WERI-Rb-1 (cell line): ENCODE data around the gene SH3BP5L.

Experiments
- DNase-seq: peaks from one replicate; pipeline ENCODE4 v3.0.0-alpha.2; 2020
- H3K27ac ChIP-seq: fragments of 250-450 bp; sonication (Bioruptor Pico); 2 replicates; pipeline ENCODE4 v1.5.1; 2020; ENCODE audit warnings: mild to moderate bottlenecking, moderate library complexity
- H3K27me3 ChIP-seq: fragments of 250-450 bp; sonication (Bioruptor Pico); 2 replicates; pipeline ENCODE4 v1.5.1; 2021; ENCODE audit warnings: mild to moderate bottlenecking, low read depth, moderate library complexity; ENCODE audit not compliant: insufficient read depth, severe bottlenecking
- H3K36me3 ChIP-seq: fragments of 250-450 bp; sonication (Bioruptor Pico); 2 replicates; pipeline ENCODE4 v1.5.1; 2020; ENCODE audit warnings: mild to moderate bottlenecking, moderate library complexity
- H3K4me3 ChIP-seq: 2 replicates; pipeline ENCODE4 v1.5.1; 2011; ENCODE audit warnings: low read depth, mild to moderate bottlenecking, control low read depth, low read length
- H3K9me3 ChIP-seq: fragments of 250-450 bp; sonication (Bioruptor Pico); 2 replicates; pipeline ENCODE4 v1.5.1; 2021; ENCODE audit warnings: mild to moderate bottlenecking, moderate library complexity; ENCODE audit not compliant: severe bottlenecking
- TF ChIP-seq, protein P1 (sequence below): IDR thresholded peaks from 2 replicates; pipeline ENCODE4 v1.5.1; 2011; ENCODE audit warnings: low read depth, mild to moderate bottlenecking, control low read depth, inconsistent platforms, low read length

Gene SH3BP5L

DNA sequence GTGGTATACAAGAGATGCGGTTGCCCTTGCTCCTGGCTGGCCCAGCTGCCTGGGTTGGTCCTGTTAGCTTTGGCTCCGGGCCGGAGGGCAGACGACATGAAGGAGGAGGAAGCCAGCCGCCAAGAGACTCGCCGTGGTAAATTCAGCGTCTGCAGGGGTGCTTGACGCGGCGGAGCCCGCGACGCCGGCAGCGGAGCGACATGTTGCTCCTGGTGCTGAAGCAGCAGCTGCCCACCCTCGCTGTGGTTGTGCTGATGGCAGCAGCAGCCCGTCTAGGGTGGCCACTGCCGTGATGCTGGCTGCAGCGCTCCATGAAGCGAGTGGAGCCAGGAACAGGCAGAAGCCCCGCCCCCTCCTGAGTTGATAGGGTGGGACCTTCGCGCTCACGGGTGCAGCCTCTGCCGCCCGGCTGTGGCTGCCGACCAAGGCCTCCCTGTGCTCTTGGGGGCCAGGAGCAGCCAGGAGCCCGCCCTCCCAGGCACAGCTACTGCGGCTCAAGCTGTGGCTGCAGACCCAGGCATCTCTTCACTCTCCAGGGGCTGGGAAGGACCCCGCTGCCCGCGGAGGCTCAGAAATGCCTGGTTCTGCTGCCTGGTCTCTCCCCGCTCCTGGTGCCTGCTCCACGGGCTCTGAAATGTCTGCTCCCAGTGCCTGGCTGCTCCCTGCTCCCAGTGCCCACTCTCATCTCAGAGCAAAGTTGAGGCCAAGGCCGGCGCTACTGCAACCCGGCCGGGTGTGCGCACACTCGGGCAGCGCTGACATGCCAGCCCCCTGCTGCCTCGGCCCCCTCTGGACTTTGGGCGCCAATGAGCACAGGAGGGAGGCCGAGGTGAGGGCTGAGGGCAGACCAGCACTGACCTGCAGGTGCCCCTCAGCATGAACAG is 37.5 kb upstream of the SH3BP5L start:
- Histone ChIP-seq H3K36me3 (no peaks in the 10 kb centered on the region), H3K9me3 (no peaks in the 10 kb centered on the region), H3K27me3 (no peaks in the 10 kb centered on the region), H3K4me3 (peak overlapping the region; percentile 62), H3K27ac (peak overlapping the region; percentile 51)
- TF ChIP-seq, protein P1, sequence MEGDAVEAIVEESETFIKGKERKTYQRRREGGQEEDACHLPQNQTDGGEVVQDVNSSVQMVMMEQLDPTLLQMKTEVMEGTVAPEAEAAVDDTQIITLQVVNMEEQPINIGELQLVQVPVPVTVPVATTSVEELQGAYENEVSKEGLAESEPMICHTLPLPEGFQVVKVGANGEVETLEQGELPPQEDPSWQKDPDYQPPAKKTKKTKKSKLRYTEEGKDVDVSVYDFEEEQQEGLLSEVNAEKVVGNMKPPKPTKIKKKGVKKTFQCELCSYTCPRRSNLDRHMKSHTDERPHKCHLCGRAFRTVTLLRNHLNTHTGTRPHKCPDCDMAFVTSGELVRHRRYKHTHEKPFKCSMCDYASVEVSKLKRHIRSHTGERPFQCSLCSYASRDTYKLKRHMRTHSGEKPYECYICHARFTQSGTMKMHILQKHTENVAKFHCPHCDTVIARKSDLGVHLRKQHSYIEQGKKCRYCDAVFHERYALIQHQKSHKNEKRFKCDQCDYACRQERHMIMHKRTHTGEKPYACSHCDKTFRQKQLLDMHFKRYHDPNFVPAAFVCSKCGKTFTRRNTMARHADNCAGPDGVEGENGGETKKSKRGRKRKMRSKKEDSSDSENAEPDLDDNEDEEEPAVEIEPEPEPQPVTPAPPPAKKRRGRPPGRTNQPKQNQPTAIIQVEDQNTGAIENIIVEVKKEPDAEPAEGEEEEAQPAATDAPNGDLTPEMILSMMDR: no peak
- DNase-seq: peak; percentile 96

DNA sequence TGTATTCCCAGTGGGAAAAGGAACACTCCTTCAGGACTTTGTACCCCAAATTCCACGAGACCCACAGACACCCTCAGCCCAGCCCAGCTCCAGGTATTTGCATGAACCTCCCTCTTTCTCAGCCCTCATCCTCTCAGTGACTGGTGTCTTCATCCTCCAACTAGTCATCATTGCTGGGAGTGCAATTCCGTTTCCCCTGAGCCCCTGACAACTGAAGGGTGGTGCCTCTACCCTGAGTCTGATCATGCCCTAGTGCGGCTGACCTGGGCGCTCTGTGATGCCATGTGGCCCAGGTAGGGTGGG is 36.9 kb upstream of the SH3BP5L start:
- no peak for DNase-seq
- Histone ChIP-seq H3K27me3 (no peaks in the 10 kb centered on the region), H3K27ac (0 out of 2 replicates have a peak overlapping the region, but pooled peaks have one; percentile 51), H3K9me3 (no peaks in the 10 kb centered on the region), H3K4me3 (peak overlapping the region; percentile 62), H3K36me3 (no peaks in the 10 kb centered on the region)
- TF ChIP-seq, protein P1: no peak

DNA sequence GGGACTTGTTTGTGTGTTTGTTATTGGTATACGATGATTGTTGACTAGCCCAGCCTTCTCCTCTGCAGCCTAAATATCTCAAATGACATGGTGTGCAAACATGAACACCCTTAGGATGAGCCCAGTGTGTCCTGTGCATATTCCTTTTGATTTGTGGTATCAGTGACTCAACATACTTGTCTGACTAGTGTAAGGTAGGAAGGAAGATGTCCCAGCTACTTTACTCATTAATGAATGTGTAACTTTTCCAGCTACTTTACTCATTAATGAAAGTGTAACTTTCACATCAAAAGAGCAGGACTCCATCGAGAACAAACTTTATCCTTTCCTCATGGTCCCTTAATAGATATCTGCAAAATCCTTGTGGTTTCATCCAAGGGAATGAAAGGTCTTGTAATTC is 35.9 kb upstream of the SH3BP5L start:
- Histone ChIP-seq H3K9me3 (no peaks in the 10 kb centered on the region), H3K27ac (no peak overlapping the region), H3K27me3 (no peaks in the 10 kb centered on the region), H3K36me3 (no peaks in the 10 kb centered on the region; the same call in 1 of the 2 replicates), H3K4me3 (no peak overlapping the region)
- TF ChIP-seq, protein P1: no peak
- no peak for DNase-seq

DNA sequence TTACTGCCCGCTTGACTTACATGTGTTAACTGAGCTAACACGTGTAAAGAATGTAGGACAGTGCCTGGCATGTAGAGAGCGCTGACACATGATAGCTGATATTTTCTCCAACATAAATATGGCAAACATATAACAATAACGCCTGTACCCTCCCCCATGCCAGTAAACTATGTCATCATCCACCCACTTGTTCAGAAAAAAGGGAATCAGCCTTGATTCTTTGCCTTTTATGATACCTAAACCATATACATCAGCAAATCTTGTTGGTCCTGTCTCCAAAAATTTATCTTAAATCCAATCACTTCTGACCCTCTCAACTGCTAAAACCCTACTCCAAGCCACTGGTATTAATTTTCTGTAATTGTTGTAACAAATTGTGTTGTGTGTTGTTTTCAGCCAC is 34.3 kb upstream of the SH3BP5L start:
- TF ChIP-seq, protein P1: no peak

DNA sequence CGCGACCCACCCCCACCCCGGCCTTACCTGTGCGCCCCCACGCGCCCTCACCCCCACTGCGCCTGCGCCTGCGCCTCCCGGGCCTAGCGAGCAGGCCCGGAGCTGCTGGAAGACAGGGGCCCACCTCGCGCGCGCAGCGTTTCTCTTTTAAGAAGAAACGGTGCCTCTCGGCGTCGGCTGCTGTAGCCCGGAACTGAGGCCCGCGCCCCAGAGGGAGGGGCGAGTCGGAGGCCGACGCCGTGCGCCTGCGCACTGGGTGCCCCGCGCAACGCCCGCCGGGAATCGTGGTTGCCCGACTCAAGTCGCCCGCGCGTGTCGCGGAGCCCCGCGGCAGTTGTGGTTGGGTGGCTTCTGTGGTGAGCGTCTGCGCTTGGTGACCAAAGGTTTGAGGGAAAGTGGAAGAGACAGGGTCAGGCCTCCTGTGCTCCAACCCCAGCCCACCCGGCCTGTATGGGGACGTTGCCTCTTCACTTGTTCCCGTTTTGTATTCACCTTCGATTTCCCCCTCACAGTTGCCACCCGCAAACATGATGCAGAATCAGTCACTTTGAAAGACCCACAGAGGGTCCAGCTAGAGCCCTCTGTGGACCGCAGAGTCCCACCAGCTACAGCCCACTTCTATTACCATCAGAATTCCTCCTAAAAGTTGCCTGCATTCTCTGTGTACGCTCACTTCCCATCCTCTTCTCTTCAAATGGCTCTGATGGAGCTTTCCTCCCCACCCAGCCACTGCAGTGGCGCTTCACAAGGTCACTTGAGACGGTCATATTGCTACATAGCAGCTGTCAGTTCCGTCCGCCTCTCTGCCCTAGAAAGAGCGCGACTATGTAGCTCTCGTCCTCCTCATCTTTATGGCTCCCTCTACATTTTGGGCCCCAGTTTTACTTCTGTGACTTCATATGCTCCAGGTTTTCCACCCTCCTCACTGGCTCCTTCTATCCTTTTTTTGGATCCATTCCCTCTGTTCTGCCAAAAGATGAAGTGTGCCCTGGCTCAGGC is 33.5 kb upstream of the SH3BP5L start, which contains the start of gene ZNF692:
TSS of gene ZNF692 (minus strand) at position 195 of the 999 bp plus-strand sequence. CDS start 776 bp downstream, outside the sequence.
- H3K27ac ChIP-seq: peak within 1 kb of the TSS; percentile 93
- TF ChIP-seq, protein P1: no peak
- DNase-seq: peak; percentile 100
- no peaks in the 10 kb centered on the region for H3K9me3 ChIP-seq
- H3K36me3 ChIP-seq: peaks cover 19% of the 10 kb centered on the region
- no peaks in the 10 kb centered on the region for H3K27me3 ChIP-seq
- H3K4me3 ChIP-seq: peak within 1 kb of the TSS; percentile 71

More for the DNA sequence above, 34.3 kb upstream of the SH3BP5L start:
- Histone ChIP-seq H3K4me3 (no peak overlapping the region), H3K27ac (no peak overlapping the region), H3K9me3 (no peaks in the 10 kb centered on the region), H3K27me3 (no peaks in the 10 kb centered on the region), H3K36me3 (peaks cover 11% of the 10 kb centered on the region)
- DNase-seq: no peak
